Liver (tissue), 9 donors: Measurements from ENCODE around the gene PITPNM2. TPM values are rescaled to one million over a fixed set of nuclear protein-coding genes. Genes with fewer than 3 reads are reported as not detected.

Source experiments
- DNase-seq: peaks from one replicate; pipeline ENCODE4 v3.0.0-alpha.2; 2017; ENCODE audit warnings: low spot score
- H3K27ac ChIP-seq, 2 donors: one replicate each; pipeline ENCODE4 v1.7.0; 2013; ENCODE audit warnings: inconsistent platforms in 2 of 2, low read length in 2 of 2, control low read depth in 1 of 2, low read depth in 1 of 2, mild to moderate bottlenecking in 1 of 2
- H3K27me3 ChIP-seq, 4 donors: one replicate each; pipeline versions ENCODE4 v1.6.1 to v1.7.0; 2013; ENCODE audit warnings: low read length in 3 of 4, inconsistent platforms in 1 of 4, mild to moderate bottlenecking in 1 of 4, moderate library complexity in 1 of 4; ENCODE audit not compliant: control insufficient read depth in 4 of 4, insufficient read depth in 4 of 4
- H3K36me3 ChIP-seq, 4 donors: one replicate each; pipeline versions ENCODE4 v1.6.1 to v1.7.0; 2013; ENCODE audit warnings: low read length in 3 of 4, mild to moderate bottlenecking in 3 of 4, low read depth in 1 of 4, moderate library complexity in 1 of 4; ENCODE audit not compliant: control insufficient read depth in 4 of 4, insufficient read depth in 3 of 4
- H3K4me1 ChIP-seq, 4 donors: one replicate each; pipeline versions ENCODE4 v1.6.1 to v1.7.0; 2013; ENCODE audit warnings: low read length in 3 of 4, mild to moderate bottlenecking in 3 of 4, moderate library complexity in 1 of 4; ENCODE audit not compliant: control insufficient read depth in 4 of 4, insufficient read depth in 4 of 4
- H3K4me3 ChIP-seq, 3 donors: one replicate each; pipeline versions ENCODE4 v1.6.1 to v1.7.0; 2013; ENCODE audit warnings: low read length in 3 of 3, control low read depth in 1 of 3, low read depth in 1 of 3, mild to moderate bottlenecking in 1 of 3
- H3K9ac ChIP-seq, 2 donors: one replicate each; pipeline ENCODE4 v1.7.0; 2013; ENCODE audit warnings: low read length in 2 of 2, mild to moderate bottlenecking in 2 of 2, moderate library complexity in 2 of 2, control low read depth in 1 of 2, low read depth in 1 of 2
- H3K9me3 ChIP-seq, 4 donors: one replicate each; pipeline versions ENCODE4 v1.6.1 to v1.7.0; 2013; ENCODE audit warnings: low read length in 3 of 4; ENCODE audit not compliant: control insufficient read depth in 4 of 4
- EGR1 ChIP-seq, 2 donors: IDR thresholded peaks; 2 replicates each; pipeline ENCODE4 v1.6.1; 2016 to 2018; ENCODE audit warnings: antibody characterized with exemption in 2 of 2, low read depth in 2 of 2
- FOXA1 ChIP-seq: IDR thresholded peaks from 2 replicates; pipeline ENCODE4 v1.6.1; 2016; ENCODE audit warnings: antibody characterized with exemption
- FOXA2 ChIP-seq: IDR thresholded peaks from 2 replicates; pipeline ENCODE4 v1.6.1; 2016; ENCODE audit warnings: antibody characterized with exemption
- GABPA ChIP-seq, 2 donors: IDR thresholded peaks in 1 of 2; conservative IDR thresholded peaks in 1 of 2; 2 replicates each; pipeline ENCODE4 v1.6.1; 2016; ENCODE audit warnings: antibody characterized with exemption in 2 of 2, mild to moderate bottlenecking in 1 of 2, moderate library complexity in 1 of 2
- HNF4A ChIP-seq, 2 donors: conservative IDR thresholded peaks; 2 replicates each; pipeline ENCODE4 v1.6.1; 2016; ENCODE audit warnings: antibody characterized with exemption in 2 of 2, mild to moderate bottlenecking in 2 of 2
- JUND ChIP-seq, 2 donors: IDR thresholded peaks; 2 replicates each; pipeline ENCODE4 v1.6.1; 2016; ENCODE audit warnings: antibody characterized with exemption in 2 of 2
- NR2F2 ChIP-seq: IDR thresholded peaks from 2 replicates; pipeline ENCODE4 v1.6.1; 2016; ENCODE audit warnings: antibody characterized with exemption
- RAD21 ChIP-seq, 2 donors: IDR thresholded peaks; 2 replicates each; pipeline ENCODE4 v1.6.1; 2016; ENCODE audit warnings: antibody characterized with exemption in 2 of 2, mild to moderate bottlenecking in 2 of 2
- RXRA ChIP-seq, 2 donors: IDR thresholded peaks; 2 replicates each; pipeline ENCODE4 v1.6.1; 2017 to 2018; ENCODE audit warnings: antibody characterized with exemption in 2 of 2, mild to moderate bottlenecking in 1 of 2
- TAF1 ChIP-seq: conservative IDR thresholded peaks from 2 replicates; pipeline ENCODE4 v1.6.1; 2016; ENCODE audit warnings: antibody characterized with exemption, mild to moderate bottlenecking
- YY1 ChIP-seq: IDR thresholded peaks from 2 replicates; pipeline ENCODE4 v1.6.1; 2016; ENCODE audit warnings: antibody characterized with exemption, mild to moderate bottlenecking
- WGBS: extraction: QIAGEN DNeasy Blood & Tissue Kit; methylation state at CpG from one replicate; pipeline ENCODE4 v1.1.7; 2013; 5-methylcytosine and 5-hydroxymethylcytosine counted together
- polyA plus RNA-seq, 2 donors: library from polyadenylated mRNA; stranded (reverse) in 1 of 2; unstranded in 1 of 2; fragments of 200-250 nt in 1 of 2; fragments of >200 nt in 1 of 2; fragmentation: Nextera tagmentation in 1 of 2; extraction: Ambion mirVana in 1 of 2; gene quantifications; one replicate each; pipeline versions ENCODE4 v1.2.1 to v1.2.3, GENCODE V29; 2013 to 2015
- total RNA-seq, 2 donors: library from RNA; depleted of rRNA; stranded (reverse); fragments of >200 nt; gene quantifications; one replicate each; pipeline ENCODE4 v1.2.3, GENCODE V29; 2014
- TF ChIP-seq, protein P1 (sequence below): IDR thresholded peaks from 2 replicates; pipeline ENCODE4 v1.6.1; 2016; ENCODE audit warnings: antibody characterized with exemption
- TF ChIP-seq, protein P2 (sequence below): IDR thresholded peaks from 2 replicates; pipeline ENCODE4 v1.6.1; 2016; ENCODE audit warnings: antibody characterized with exemption, mild to moderate bottlenecking
- TF ChIP-seq, protein P3 (sequence below): fragments of 150-350 bp; IDR thresholded peaks from 2 replicates; pipeline ENCODE4 v1.5.1; 2017; ENCODE audit warnings: improper control_type of control experiment, low read depth, low read length; ENCODE audit not compliant: missing input control
- donor health status: healthy.
- donor health status: healthy.
- donor health status: healthy.
- donor health status: healthy.
- donor health status: healthy.

Gene PITPNM2
- total and polyA plus RNA-seq, 4 donors = 1.3 to 28.4 (median 5.1) TPM

DNA sequence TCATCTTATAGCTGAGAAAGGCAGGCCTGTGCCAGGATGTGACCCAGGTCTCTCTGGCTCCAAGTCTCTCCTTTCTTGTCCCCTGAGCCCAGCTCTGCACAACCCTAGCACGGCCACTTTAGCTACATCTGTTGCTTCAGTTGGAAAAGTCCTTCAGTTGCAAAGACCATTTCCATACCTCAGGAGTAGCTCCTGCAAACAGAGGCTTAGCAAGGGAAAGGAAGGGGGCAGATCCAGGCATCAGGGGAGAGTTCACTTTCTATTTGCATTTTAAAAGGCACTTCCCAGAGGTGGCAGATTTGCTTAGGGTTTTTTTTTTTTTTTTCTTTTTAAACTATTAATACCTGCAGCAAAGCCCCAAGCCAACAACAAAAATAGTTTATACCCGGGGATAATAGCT, 3.0 kb upstream of the PITPNM2 start (continued):
- TF ChIP-seq NR2F2 (no peak), EGR1 (IDR thresholded peaks at IDR 0.05; ENCODE audit: low read depth in 2 of 2) (no peak), HNF4A (conservative IDR thresholded peaks at IDR 0.05) (no peak), FOXA1 (no peak), GABPA (IDR thresholded peaks at IDR 0.05 in 1 of 2, conservative IDR thresholded peaks at IDR 0.05 in 1 of 2) (no peak), FOXA2 (no peak)
- TF ChIP-seq, protein P1, sequence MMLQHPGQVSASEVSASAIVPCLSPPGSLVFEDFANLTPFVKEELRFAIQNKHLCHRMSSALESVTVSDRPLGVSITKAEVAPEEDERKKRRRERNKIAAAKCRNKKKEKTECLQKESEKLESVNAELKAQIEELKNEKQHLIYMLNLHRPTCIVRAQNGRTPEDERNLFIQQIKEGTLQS = no peak

DNA sequence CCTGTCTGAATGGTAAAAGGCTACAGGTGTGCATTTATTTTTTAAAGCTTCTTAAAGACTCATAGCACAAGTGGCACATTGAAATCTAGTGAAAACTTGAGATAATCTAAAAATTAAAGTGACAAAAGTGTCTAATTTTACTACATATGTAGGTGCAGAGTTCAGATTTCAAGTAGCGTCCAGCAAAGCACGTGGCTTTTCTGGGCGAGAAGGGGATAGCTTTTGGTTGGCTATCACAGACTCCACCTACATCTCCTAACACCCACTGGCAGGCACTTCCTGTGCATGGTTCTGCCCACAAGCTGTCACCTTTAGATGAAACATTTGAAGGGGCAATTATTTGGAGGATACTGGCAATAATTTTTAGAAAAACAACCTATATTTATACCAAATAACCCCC, 1.9 kb upstream of the PITPNM2 start:
- no peak for DNase-seq
- Histone ChIP-seq H3K4me1 (peaks cover 7 to 39% (median 30%) of the 10 kb centered on the region in 4 donors), H3K9ac (no peak overlapping the region), H3K9me3 (no peaks in the 10 kb centered on the region), H3K4me3 (no peak overlapping the region), H3K36me3 (peaks cover 0 to 8% (median 3%) of the 10 kb centered on the region in 4 donors), H3K27ac (no peak overlapping the region), H3K27me3 (no peaks in the 10 kb centered on the region)
- 57% methylated on average over 3 of the region's 3 CpGs for whole genome bisulfite sequencing
- TF ChIP-seq FOXA1 (no peak), RAD21 (IDR thresholded peaks at IDR 0.05) (no peak), FOXA2 (no peak), RXRA (IDR thresholded peaks at IDR 0.05) (no peak), YY1 (no peak), GABPA (IDR thresholded peaks at IDR 0.05 in 1 of 2, conservative IDR thresholded peaks at IDR 0.05 in 1 of 2) (no peak), HNF4A (conservative IDR thresholded peaks at IDR 0.05) (no peak), JUND (IDR thresholded peaks at IDR 0.05) (no peak), TAF1 (no peak)
- TF ChIP-seq, protein P2, sequence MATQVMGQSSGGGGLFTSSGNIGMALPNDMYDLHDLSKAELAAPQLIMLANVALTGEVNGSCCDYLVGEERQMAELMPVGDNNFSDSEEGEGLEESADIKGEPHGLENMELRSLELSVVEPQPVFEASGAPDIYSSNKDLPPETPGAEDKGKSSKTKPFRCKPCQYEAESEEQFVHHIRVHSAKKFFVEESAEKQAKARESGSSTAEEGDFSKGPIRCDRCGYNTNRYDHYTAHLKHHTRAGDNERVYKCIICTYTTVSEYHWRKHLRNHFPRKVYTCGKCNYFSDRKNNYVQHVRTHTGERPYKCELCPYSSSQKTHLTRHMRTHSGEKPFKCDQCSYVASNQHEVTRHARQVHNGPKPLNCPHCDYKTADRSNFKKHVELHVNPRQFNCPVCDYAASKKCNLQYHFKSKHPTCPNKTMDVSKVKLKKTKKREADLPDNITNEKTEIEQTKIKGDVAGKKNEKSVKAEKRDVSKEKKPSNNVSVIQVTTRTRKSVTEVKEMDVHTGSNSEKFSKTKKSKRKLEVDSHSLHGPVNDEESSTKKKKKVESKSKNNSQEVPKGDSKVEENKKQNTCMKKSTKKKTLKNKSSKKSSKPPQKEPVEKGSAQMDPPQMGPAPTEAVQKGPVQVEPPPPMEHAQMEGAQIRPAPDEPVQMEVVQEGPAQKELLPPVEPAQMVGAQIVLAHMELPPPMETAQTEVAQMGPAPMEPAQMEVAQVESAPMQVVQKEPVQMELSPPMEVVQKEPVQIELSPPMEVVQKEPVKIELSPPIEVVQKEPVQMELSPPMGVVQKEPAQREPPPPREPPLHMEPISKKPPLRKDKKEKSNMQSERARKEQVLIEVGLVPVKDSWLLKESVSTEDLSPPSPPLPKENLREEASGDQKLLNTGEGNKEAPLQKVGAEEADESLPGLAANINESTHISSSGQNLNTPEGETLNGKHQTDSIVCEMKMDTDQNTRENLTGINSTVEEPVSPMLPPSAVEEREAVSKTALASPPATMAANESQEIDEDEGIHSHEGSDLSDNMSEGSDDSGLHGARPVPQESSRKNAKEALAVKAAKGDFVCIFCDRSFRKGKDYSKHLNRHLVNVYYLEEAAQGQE = no peak
- TF ChIP-seq, protein P3, sequence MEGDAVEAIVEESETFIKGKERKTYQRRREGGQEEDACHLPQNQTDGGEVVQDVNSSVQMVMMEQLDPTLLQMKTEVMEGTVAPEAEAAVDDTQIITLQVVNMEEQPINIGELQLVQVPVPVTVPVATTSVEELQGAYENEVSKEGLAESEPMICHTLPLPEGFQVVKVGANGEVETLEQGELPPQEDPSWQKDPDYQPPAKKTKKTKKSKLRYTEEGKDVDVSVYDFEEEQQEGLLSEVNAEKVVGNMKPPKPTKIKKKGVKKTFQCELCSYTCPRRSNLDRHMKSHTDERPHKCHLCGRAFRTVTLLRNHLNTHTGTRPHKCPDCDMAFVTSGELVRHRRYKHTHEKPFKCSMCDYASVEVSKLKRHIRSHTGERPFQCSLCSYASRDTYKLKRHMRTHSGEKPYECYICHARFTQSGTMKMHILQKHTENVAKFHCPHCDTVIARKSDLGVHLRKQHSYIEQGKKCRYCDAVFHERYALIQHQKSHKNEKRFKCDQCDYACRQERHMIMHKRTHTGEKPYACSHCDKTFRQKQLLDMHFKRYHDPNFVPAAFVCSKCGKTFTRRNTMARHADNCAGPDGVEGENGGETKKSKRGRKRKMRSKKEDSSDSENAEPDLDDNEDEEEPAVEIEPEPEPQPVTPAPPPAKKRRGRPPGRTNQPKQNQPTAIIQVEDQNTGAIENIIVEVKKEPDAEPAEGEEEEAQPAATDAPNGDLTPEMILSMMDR = no peak
